Glutamatergic neuron (in vitro differentiated cells): ENCODE results near the gene NR1D2. TPM values are rescaled to one million over a fixed set of nuclear protein-coding genes. Genes with fewer than 3 reads are reported as not detected.

ENCODE experiments used
- DNase-seq: peaks from one replicate; pipeline ENCODE4 v3.0.0; 2022
- H3K27ac Mint-ChIP-seq: one replicate; pipeline ENCODE4 v1.8.0; 2020; ENCODE audit warnings: mild to moderate bottlenecking, mixed read lengths, inconsistent platforms; ENCODE audit not compliant: unreplicated experiment
- H3K27me3 Mint-ChIP-seq: one replicate; pipeline ENCODE4 v1.8.0; 2020; ENCODE audit warnings: mild to moderate bottlenecking, moderate library complexity, mixed read lengths, inconsistent platforms; ENCODE audit not compliant: unreplicated experiment
- H3K36me3 Mint-ChIP-seq: one replicate; pipeline ENCODE4 v1.8.0; 2020; ENCODE audit warnings: mild to moderate bottlenecking, mixed read lengths, inconsistent platforms; ENCODE audit not compliant: unreplicated experiment
- H3K4me1 Mint-ChIP-seq: one replicate; pipeline ENCODE4 v1.8.0; 2020; ENCODE audit warnings: mild to moderate bottlenecking, low read depth, mixed read lengths, inconsistent platforms; ENCODE audit not compliant: unreplicated experiment
- H3K4me3 Mint-ChIP-seq: one replicate; pipeline ENCODE4 v1.8.0; 2020; ENCODE audit warnings: mild to moderate bottlenecking, mixed read lengths, inconsistent platforms; ENCODE audit not compliant: unreplicated experiment
- H3K9me3 Mint-ChIP-seq: one replicate; pipeline ENCODE4 v1.8.0; 2020; ENCODE audit warnings: mild to moderate bottlenecking, moderate library complexity, mixed read lengths, inconsistent platforms; ENCODE audit not compliant: unreplicated experiment
- CTCF ChIP-seq: fragments of 200-600 bp; sonication (generic); IDR thresholded peaks from one replicate; pipeline ENCODE4 v1.5.0; 2021; ENCODE audit not compliant: partially characterized antibody, unreplicated experiment
- total RNA-seq: library from RNA; stranded (reverse); fragmentation: NEBNext Ultra II Directional; extraction: Animal tissue kit (Norgen Biotek cat#: 25700); gene quantifications from one replicate; pipeline ENCODE4 v1.2.1, GENCODE V29; 2021; ENCODE audit not compliant: unreplicated experiment

The NR1D2 gene
- total RNA-seq, 1 donor from 2014 or later: 10.1 TPM

GRCh38 chr3:23931597-23931996, 13.5 kb upstream of the NR1D2 start:
- H3K27me3 Mint-ChIP-seq: no peaks in the 10 kb centered on the region
- TF ChIP-seq CTCF: no peak
- H3K9me3 Mint-ChIP-seq: no peaks in the 10 kb centered on the region
- no peaks in the 10 kb centered on the region for H3K4me1 Mint-ChIP-seq
- DNase-seq: no peak
- no peak overlapping the region for H3K4me3 Mint-ChIP-seq
- H3K27ac Mint-ChIP-seq: no peak overlapping the region
- H3K36me3 Mint-ChIP-seq: no peaks in the 10 kb centered on the region

GRCh38 chr3:23932571-23932970, 12.5 kb upstream of the NR1D2 start:
- TF ChIP-seq CTCF: no peak
- Mint-ChIP-seq H3K4me1 (no peaks in the 10 kb centered on the region), H3K27me3 (no peaks in the 10 kb centered on the region), H3K36me3 (no peaks in the 10 kb centered on the region), H3K9me3 (peaks cover 2% of the 10 kb centered on the region), H3K4me3 (no peak overlapping the region), H3K27ac (no peak overlapping the region)
- no peak for DNase-seq

- H3K36me3 Mint-ChIP-seq: no peaks in the 10 kb centered on the region
- TF ChIP-seq CTCF: no peak
- H3K4me3 Mint-ChIP-seq: no peak overlapping the region
- no peak for DNase-seq
- H3K4me1 Mint-ChIP-seq: no peaks in the 10 kb centered on the region
- peaks cover 2% of the 10 kb centered on the region for H3K9me3 Mint-ChIP-seq
- no peak overlapping the region for H3K27ac Mint-ChIP-seq
- no peaks in the 10 kb centered on the region for H3K27me3 Mint-ChIP-seq
Measured at GRCh38 chr3:23934253-23934652, 10.8 kb upstream of the NR1D2 start.

GRCh38 chr3:23937296-23937695, 7.8 kb upstream of the NR1D2 start:
- no peak for TF ChIP-seq CTCF
- DNase-seq: no peak
- peaks cover 2% of the 10 kb centered on the region for H3K9me3 Mint-ChIP-seq
- H3K4me3 Mint-ChIP-seq: no peak overlapping the region
- no peak overlapping the region for H3K27ac Mint-ChIP-seq
- no peaks in the 10 kb centered on the region for H3K4me1 Mint-ChIP-seq
- no peaks in the 10 kb centered on the region for H3K36me3 Mint-ChIP-seq
- H3K27me3 Mint-ChIP-seq: no peaks in the 10 kb centered on the region

GRCh38 chr3:23938688-23939087, 6.4 kb upstream of the NR1D2 start:
- Mint-ChIP-seq H3K9me3 (peaks cover 7% of the 10 kb centered on the region), H3K4me1 (no peaks in the 10 kb centered on the region), H3K36me3 (no peaks in the 10 kb centered on the region), H3K27ac (no peak overlapping the region), H3K4me3 (no peak overlapping the region), H3K27me3 (peaks cover 2% of the 10 kb centered on the region)
- DNase-seq: no peak
- no peak for TF ChIP-seq CTCF
